SK-N-SH (cell line): ENCODE results near the gene TRMU. TPM values are rescaled to one million over a fixed set of nuclear protein-coding genes. Genes with fewer than 3 reads are reported as not detected.

Experiments used
- CTCF ChIA-PET: fragments of 300-600, 350-600 bp; formaldehyde crosslinking; extraction: SDS; loops from one replicate; lab custom pipeline; 2021; lab: Yijun Ruan, JAX
- POLR2A ChIA-PET: fragments of 350-600 bp; sonication (Branson Sonifier 250); formaldehyde crosslinking; extraction: SDS; loops from one replicate; lab custom pipeline; 2020; ENCODE audit warnings: antibody characterized with exemption, inconsistent platforms; lab: Yijun Ruan, JAX
- DNase-seq: peaks from one replicate; pipeline ENCODE4 v3.0.0; 2012
- H2AFZ ChIP-seq: fragments of 200-600 bp; sonication (generic); 2 replicates; pipeline ENCODE4 v1.8.1; 2016; ENCODE audit warnings: antibody characterized with exemption, mild to moderate bottlenecking, low read depth
- H3F3A ChIP-seq: fragments of 200-600 bp; sonication (generic); replicated peaks from 2 replicates; pipeline ENCODE3; 2016; ENCODE audit warnings: antibody characterized with exemption, mild to moderate bottlenecking; ENCODE audit not compliant: insufficient read depth
- H3K27ac ChIP-seq, 2 experiments: fragments of 200-500 bp in 1 of 2; fragments of 200-600 bp in 1 of 2; sonication (Bioruptor generic) in 1 of 2; sonication (generic), shearing (Covaris generic) in 1 of 2; 2 replicates each; pipeline versions ENCODE4 v1.5.1 to v1.6.1; 2014 to 2016; ENCODE audit warnings: low read depth in 2 of 2, inconsistent platforms in 1 of 2, low read length in 1 of 2, mild to moderate bottlenecking in 1 of 2, mixed read lengths in 1 of 2
- H3K27me3 ChIP-seq: fragments of 200-600 bp; sonication (generic), shearing (Covaris generic); 2 replicates; pipeline ENCODE4 v1.6.1; 2016; ENCODE audit warnings: mixed run types; ENCODE audit not compliant: insufficient read depth
- H3K36me3 ChIP-seq, 2 experiments: fragments of 200-500 bp in 1 of 2; fragments of 200-600 bp in 1 of 2; sonication (Bioruptor generic) in 1 of 2; sonication (generic) in 1 of 2; replicated peaks in 1 of 2; 2 replicates each; pipeline versions ENCODE3 to v1.5.1; 2014 to 2016; ENCODE audit warnings: low read length in 1 of 2, mild to moderate bottlenecking in 1 of 2; ENCODE audit not compliant: insufficient read depth in 2 of 2, control insufficient read depth in 1 of 2
- H3K4me1 ChIP-seq, 2 experiments: fragments of 200-500 bp in 1 of 2; fragments of 200-600 bp in 1 of 2; sonication (Bioruptor generic) in 1 of 2; sonication (generic), shearing (Covaris generic) in 1 of 2; 2 replicates each; pipeline versions ENCODE4 v1.5.1 to v1.6.1; 2014 to 2016; ENCODE audit warnings: low read depth in 1 of 2, low read length in 1 of 2, mixed run types in 1 of 2; ENCODE audit not compliant: insufficient read depth in 2 of 2, control insufficient read depth in 1 of 2
- H3K4me2 ChIP-seq: fragments of 200-600 bp; sonication (generic), shearing (Covaris generic); 2 replicates; pipeline ENCODE4 v1.6.1; 2017; ENCODE audit warnings: mixed run types
- H3K4me3 ChIP-seq, 2 experiments: fragments of 200-500 bp in 1 of 2; fragments of 200-600 bp in 1 of 2; sonication (Bioruptor generic) in 1 of 2; sonication (generic), shearing (Covaris generic) in 1 of 2; 2 replicates each; pipeline versions ENCODE4 v1.5.1 to v1.8.1; 2014 to 2016; ENCODE audit warnings: low read depth in 2 of 2, inconsistent platforms in 1 of 2, low read length in 1 of 2, mild to moderate bottlenecking in 1 of 2, mixed read lengths in 1 of 2, moderate library complexity in 1 of 2
- H3K79me2 ChIP-seq: fragments of 200-600 bp; sonication (generic); 2 replicates; pipeline ENCODE4 v1.8.1; 2017; ENCODE audit warnings: mild to moderate bottlenecking; ENCODE audit not compliant: insufficient read depth
- H3K9ac ChIP-seq: fragments of 200-600 bp; sonication (generic); 2 replicates; pipeline ENCODE4 v1.6.1; 2017; ENCODE audit warnings: mixed run types
- H3K9me2 ChIP-seq: fragments of 200-600 bp; sonication (generic); 2 replicates; pipeline ENCODE4 v1.6.1; 2017; ENCODE audit warnings: mixed run types
- H3K9me3 ChIP-seq: fragments of 200-600 bp; sonication (generic); 2 replicates; pipeline ENCODE4 v1.6.1; 2017; ENCODE audit warnings: mixed run types, mild to moderate bottlenecking, moderate library complexity
- H4K20me1 ChIP-seq: fragments of 200-600 bp; sonication (generic); 2 replicates; pipeline ENCODE4 v1.6.1; 2017; ENCODE audit warnings: mild to moderate bottlenecking, mixed run types; ENCODE audit not compliant: insufficient read depth
- CTCF ChIP-seq: fragments of 200-600 bp; sonication (generic); IDR thresholded peaks from 2 replicates; pipeline ENCODE4 v1.6.1; 2017; ENCODE audit warnings: antibody characterized with exemption, mild to moderate bottlenecking, moderate library complexity
- EP300 ChIP-seq, 2 experiments: IDR thresholded peaks; 2 replicates each; pipeline versions ENCODE4 v1.4.0 to v1.6.1; 2012; ENCODE audit warnings: borderline replicate concordance in 1 of 2, low read depth in 1 of 2, low read length in 1 of 2
- EZH2phosphoT487 ChIP-seq: fragments of 200-600 bp; sonication (generic); IDR thresholded peaks from 2 replicates; pipeline ENCODE4 v1.6.1; 2017; ENCODE audit warnings: low read depth, mixed run types, mild to moderate bottlenecking, antibody characterized with exemption, moderate library complexity, borderline replicate concordance
- FOSL2 ChIP-seq: IDR thresholded peaks from 2 replicates; pipeline ENCODE4 v1.4.0; 2012; ENCODE audit warnings: low read depth, mild to moderate bottlenecking, moderate library complexity, borderline replicate concordance
- NFIC ChIP-seq: IDR thresholded peaks from 2 replicates; pipeline ENCODE4 v1.4.0; 2012; ENCODE audit warnings: borderline replicate concordance
- NRF1 ChIP-seq: IDR thresholded peaks from 2 replicates; pipeline ENCODE4 v1.6.1; 2012; ENCODE audit warnings: low read depth, mild to moderate bottlenecking, low read length
- RCOR1 ChIP-seq: fragments of 150-350 bp; IDR thresholded peaks from 2 replicates; pipeline ENCODE4 v1.6.1; 2017; ENCODE audit warnings: antibody characterized with exemption, low read length
- WGBS: methylation state at CpG from one replicate; pipeline ENCODE4 v1.1.6; 2017; ENCODE audit warnings: low lambda C conversion rate; 5-methylcytosine and 5-hydroxymethylcytosine counted together
- polyA plus RNA-seq, 3 experiments: library from polyadenylated mRNA; depleted of rRNA; stranded (reverse); fragments of >200 nt; gene quantifications; 2 replicates each; pipeline ENCODE4 v1.2.3, GENCODE V29; 2012
- TF ChIP-seq, protein P1 (sequence below): IDR thresholded peaks from 2 replicates; pipeline ENCODE4; 2012

The TRMU gene
- polyA plus RNA-seq, 1 of the 3 experiments (the other 2 are of a cell fraction): 47.1 TPM

- Histone ChIP-seq H2AFZ (no peak overlapping the region), H3K27ac (no peak overlapping the region), H3K4me1 (no peaks in the 10 kb centered on the region), H3K9ac (no peak overlapping the region), H3K9me2 (no peaks in the 10 kb centered on the region), H3F3A (peaks cover 5% of the 10 kb centered on the region), H3K9me3 (no peaks in the 10 kb centered on the region), H3K4me2 (no peak overlapping the region), H4K20me1 (no peaks in the 10 kb centered on the region), H3K36me3 (no peaks in the 10 kb centered on the region), H3K27me3 (no peaks in the 10 kb centered on the region), H3K79me2 (no peaks in the 10 kb centered on the region), H3K4me3 (no peak overlapping the region)
- no peak for DNase-seq
- ChIA-PET POLR2A (no interaction called here), CTCF (interaction anchor here (0.9 to 3.2 kb wide), 7 partner anchors 11 to 305 kb away, joined by 4 to 105 read pairs (median 13); no protein-coding TSS in a partner anchor)
- TF ChIP-seq CTCF (no peak), FOSL2 (no peak), NFIC (no peak), EZH2phosphoT487 (no peak), NRF1 (no peak), EP300 (IDR thresholded peaks at IDR 0.05; ENCODE audit: borderline replicate concordance in 1 of 2, low read depth in 1 of 2, low read length in 1 of 2) (no peak), RCOR1 (no peak)
- 88% methylated on average over 17 of the region's 19 CpGs for WGBS
These were observed 30.8 kb downstream of the TRMU start for GRCh38 chr22:46366327-46366731.

GRCh38 chr22:46366801-46367706 lies 31.5 kb downstream of the TRMU start:
- H3K4me2 ChIP-seq: no peak overlapping the region
- H3K27ac ChIP-seq: no peak overlapping the region
- H3F3A ChIP-seq: no peaks in the 10 kb centered on the region
- H3K9me2 ChIP-seq: no peaks in the 10 kb centered on the region
- H3K4me1 ChIP-seq: no peaks in the 10 kb centered on the region
- no peak overlapping the region for H2AFZ ChIP-seq
- CTCF ChIA-PET: interaction anchor here (0.7 to 3.2 kb wide), 40 partner anchors 9 to 304 kb away, joined by 3 to 105 read pairs (median 5); no protein-coding TSS in a partner anchor
- H4K20me1 ChIP-seq: no peaks in the 10 kb centered on the region
- H3K36me3 ChIP-seq: no peaks in the 10 kb centered on the region
- TF ChIP-seq, protein P1, sequence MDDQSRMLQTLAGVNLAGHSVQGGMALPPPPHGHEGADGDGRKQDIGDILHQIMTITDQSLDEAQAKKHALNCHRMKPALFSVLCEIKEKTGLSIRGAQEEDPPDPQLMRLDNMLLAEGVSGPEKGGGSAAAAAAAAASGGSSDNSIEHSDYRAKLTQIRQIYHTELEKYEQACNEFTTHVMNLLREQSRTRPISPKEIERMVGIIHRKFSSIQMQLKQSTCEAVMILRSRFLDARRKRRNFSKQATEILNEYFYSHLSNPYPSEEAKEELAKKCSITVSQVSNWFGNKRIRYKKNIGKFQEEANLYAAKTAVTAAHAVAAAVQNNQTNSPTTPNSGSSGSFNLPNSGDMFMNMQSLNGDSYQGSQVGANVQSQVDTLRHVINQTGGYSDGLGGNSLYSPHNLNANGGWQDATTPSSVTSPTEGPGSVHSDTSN: no peak
- WGBS: 63% methylated on average over 21 of the region's 45 CpGs
- no peak for DNase-seq
- no peaks in the 10 kb centered on the region for H3K27me3 ChIP-seq
- no peak overlapping the region for H3K4me3 ChIP-seq
- no peaks in the 10 kb centered on the region for H3K9me3 ChIP-seq
- H3K9ac ChIP-seq: no peak overlapping the region
- no peaks in the 10 kb centered on the region for H3K79me2 ChIP-seq
- POLR2A ChIA-PET: interaction anchor here (0.7 kb wide), 1 partner anchor 121 kb away, joined by 3 read pairs; no protein-coding TSS in a partner anchor
